ENCODE measurements around the gene LYPD4.
"Not testable (repeated sequence)": the region's sequence is repeated elsewhere in the genome, so short reads cannot be mapped to it uniquely, and the experiment has no call there.

The LYPD4 gene

GRCh38 chr19:41844601-41845000, at the start of gene LYPD4:
Gene LYPD4 (minus strand): TSS chr19:41844683. CDS start chr19:41839285, 5,398 bp downstream.
- DNase-seq: no peak

GRCh38 chr19:41893899-41894298, 49.4 kb upstream of the LYPD4 start:
- peak; percentile 37 to 69 for DNase-seq

GRCh38 chr19:41892173-41892902, 47.9 kb upstream of the LYPD4 start:
- no peak for DNase-seq

GRCh38 chr19:41890936-41891335, 46.5 kb upstream of the LYPD4 start:
- no peak for DNase-seq

GRCh38 chr19:41889896-41890295, 45.4 kb upstream of the LYPD4 start:
- DNase-seq: no peak

- no peak for DNase-seq
Measured at GRCh38 chr19:41888926-41889325, 44.4 kb upstream of the LYPD4 start.

- no peak for DNase-seq
Measured at GRCh38 chr19:41887711-41888382, 43.4 kb upstream of the LYPD4 start.

- DNase-seq: peak; percentile 29 to 46
Measured at GRCh38 chr19:41886761-41887710, 42.6 kb upstream of the LYPD4 start.

GRCh38 chr19:41883821-41884733, 39.6 kb upstream of the LYPD4 start:
- peak; percentile 98 for DNase-seq

- no peak for DNase-seq
Measured at GRCh38 chr19:41883463-41883820, 39.0 kb upstream of the LYPD4 start.

- peak; percentile 19 to 45 for DNase-seq
Measured at GRCh38 chr19:41882568-41883462, 38.3 kb upstream of the LYPD4 start, which contains the start of gene ARHGEF1. Gene ARHGEF1 (plus strand): TSS chr19:41883184. CDS start chr19:41888083, 4,899 bp downstream.

- DNase-seq: no peak
Measured at GRCh38 chr19:41880329-41880708, 35.8 kb upstream of the LYPD4 start.

GRCh38 chr19:41879670-41880328, 35.3 kb upstream of the LYPD4 start:
- DNase-seq: no peak

GRCh38 chr19:41879080-41879479, 34.6 kb upstream of the LYPD4 start:
- DNase-seq: no peak

- no peak for DNase-seq
Measured at GRCh38 chr19:41877916-41878905, 33.7 kb upstream of the LYPD4 start.

GRCh38 chr19:41876847-41877832, 32.7 kb upstream of the LYPD4 start, which contains the start of gene CD79A:
Gene CD79A (plus strand): TSS chr19:41877279. CDS start chr19:41877305, 26 bp downstream.
- DNase-seq: peak; percentile 86

GRCh38 chr19:41875973-41876372, 31.5 kb upstream of the LYPD4 start:
- DNase-seq: not testable (repeated sequence)
